Activated CD8-positive, alpha-beta memory T cell treated with anti-CD3 and anti-CD28 coated beads for 4 hours (primary cell): ENCODE measurements around the gene GNG11.
"Not testable (repeated sequence)": the region's sequence is repeated elsewhere in the genome, so short reads cannot be mapped to it uniquely, and the experiment has no call there.

Experiments
- DNase-seq, 2 donors: peaks; one replicate each; pipeline ENCODE4 v3.0.0-alpha.2; 2020; ENCODE audit warnings: low read depth in 2 of 2

The GNG11 gene

DNA sequence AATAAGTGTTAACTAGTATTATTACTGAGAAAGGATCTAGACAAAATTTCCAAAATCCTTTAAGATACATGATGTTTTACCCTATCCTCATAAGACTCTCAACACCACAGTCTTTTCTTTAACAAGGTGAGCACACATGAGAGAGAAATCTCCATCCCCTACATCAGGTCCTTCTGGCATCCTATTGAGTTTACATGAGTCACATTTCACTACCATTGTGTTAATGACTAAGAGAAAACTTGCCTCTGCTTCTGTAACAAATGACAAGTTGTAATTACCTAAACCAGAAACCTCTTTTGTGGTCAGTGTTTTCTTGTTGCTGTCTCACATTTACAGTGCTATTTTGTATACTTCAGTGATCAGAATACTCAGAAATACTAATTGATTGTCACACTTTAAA is 9.9 kb upstream of the GNG11 start:
- DNase-seq: not testable (repeated sequence)

DNA sequence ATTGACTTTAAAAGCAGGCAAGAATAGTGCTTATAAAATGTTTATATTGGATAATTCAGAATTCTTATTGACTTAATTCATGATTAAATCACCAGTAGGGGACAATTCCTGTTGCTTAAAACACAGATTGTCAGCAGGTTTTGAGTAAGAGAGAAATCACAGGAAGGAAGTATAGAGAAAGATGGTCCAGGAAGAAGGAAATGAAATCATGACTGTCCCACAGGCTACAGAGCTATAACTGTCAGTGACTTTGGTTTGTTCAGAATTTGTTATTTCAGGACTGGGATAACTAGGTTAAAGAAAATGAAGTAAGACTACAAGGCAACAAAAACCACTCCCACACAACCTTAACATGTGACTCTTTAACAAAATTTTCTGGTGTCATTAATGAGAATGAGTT is 8.3 kb upstream of the GNG11 start:
- DNase-seq: no peak

- DNase-seq: no peak
Measured at GRCh38 chr7:93914581-93915066, 6.9 kb upstream of the GNG11 start.

DNA sequence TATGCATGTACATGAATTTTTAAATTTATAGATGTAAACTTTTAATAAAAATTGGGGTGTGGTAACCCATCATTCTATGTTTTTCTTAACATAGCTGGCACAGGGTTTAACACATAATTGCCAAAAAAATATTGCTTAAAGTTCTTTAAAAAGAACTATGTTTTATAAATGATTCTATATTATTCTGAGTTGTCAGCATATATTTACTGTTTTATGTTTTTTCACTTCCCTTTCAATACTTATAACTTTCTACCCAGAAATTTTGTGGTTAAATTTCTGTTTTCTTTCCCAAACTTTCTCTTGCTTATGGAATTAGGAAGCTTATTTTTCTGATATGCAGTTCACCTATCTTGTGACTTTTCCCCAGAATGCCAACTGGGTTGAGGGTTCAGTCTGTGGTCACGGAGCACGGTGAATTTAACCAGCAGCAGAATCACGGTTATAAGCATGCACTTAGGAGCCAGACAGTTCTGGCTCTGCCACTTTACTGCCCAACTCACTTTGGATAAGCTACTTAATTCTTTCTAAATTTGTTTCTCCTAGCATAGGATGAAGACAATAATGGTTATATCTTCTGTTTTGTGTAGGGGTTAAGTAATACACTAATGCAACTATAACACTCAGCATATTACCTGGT is 6.2 kb upstream of the GNG11 start:
- DNase-seq: not testable (repeated sequence)

DNA sequence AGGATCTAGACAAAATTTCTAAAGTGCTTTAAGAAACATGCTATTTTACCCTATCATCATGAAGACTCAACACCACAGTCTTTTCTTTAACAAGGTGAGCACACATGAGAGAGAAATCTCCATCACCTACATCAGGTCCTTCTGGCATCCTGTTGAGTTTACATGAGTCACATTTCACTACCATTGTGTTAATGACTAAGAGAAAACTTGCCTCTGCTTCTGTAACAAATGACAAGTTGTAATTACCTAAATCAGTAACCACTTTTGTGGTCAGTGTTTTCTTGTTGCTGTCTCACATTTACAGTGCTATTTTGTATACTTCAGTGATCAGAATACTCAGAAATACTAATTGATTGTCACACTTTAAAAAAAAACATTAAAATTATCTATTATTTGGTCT is 5.6 kb upstream of the GNG11 start:
- DNase-seq: not testable (repeated sequence)

DNA sequence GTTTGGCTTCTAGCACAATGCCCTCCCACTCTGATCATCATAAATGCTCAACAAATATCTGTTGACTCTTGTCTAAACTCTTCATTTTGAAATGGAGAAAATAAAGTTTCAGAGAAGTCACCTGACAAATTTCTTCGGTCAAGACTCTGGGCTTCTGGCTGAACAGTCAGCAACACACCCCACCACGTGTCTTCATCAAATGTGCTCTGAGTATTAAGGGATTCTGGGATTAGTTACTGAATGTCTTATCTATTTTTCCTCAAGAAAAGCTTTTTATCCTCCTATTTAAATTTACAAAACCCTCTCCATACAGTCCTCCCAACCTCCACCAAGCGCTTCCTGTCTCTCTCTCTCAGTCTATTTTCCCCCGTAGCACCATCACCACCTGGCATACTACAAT is 5.2 kb upstream of the GNG11 start:
- not testable (repeated sequence) for DNase-seq

- DNase-seq: no peak
Measured at GRCh38 chr7:93920496-93921182, 896 bp upstream of the GNG11 start.

- no peak for DNase-seq
Measured at GRCh38 chr7:93921186-93921585, 349 bp upstream of the GNG11 start.

GRCh38 chr7:93923296-93923695 is 1.8 kb downstream of the GNG11 start:
- no peak for DNase-seq

DNA sequence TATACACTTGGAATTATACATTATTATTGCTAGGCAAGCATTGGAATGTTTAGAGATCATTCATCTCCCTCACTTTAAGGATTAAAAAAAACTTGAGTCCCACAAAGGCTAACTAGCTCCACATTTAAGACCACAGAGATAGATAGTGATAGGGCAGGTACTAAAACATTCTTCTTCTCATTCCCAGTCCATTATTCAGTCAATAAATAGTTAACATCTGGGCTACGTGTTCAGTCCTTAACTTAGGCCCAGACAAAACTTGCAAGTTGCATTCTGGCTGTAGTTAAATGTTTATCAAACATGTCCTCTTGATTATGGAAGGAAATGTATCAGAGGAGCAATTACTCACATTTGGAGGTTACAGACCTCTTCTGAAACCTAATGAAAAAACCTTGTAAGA is 2.4 kb downstream of the GNG11 start:
- DNase-seq: no peak

DNA sequence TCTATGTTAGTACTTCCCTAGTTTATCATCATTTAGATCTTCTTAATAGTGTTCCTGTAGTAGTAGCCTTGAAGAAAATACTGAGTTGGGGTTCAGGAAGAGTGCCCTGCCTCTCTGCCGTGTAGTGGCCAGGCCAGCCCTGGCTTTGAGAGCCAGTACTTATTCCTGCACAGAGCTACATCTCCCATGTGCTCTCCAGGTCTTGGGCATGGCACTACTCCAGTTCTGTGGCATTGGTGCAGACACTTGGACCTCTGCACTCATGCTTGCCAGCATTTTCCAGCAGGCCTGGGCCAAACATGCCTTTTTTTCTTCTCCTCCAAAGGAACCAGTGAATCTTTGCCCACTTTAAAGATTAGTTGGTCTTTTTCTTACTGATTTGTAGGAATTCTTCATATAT is 5.3 kb downstream of the GNG11 start:
- DNase-seq: no peak

DNA sequence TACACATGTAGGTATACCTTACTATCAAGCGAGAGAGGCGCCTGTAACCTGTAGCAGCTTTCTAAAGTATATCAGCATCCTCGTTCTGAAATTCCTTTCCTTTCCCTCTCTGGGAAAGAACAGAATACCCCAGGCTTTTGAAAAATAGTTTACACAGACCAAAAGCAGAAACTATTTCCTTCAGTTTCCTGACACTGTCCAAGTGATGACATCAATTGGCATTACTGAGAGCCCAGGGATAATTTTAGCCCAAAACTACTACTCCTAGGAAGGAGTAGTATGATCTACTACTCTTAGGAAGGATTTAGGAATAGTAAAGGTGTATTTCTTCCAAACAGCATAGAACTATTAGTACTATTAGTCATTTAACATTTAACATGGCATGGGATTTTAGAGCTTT is 6.0 kb downstream of the GNG11 start:
- no peak for DNase-seq

- no peak for DNase-seq
Measured at GRCh38 chr7:93931655-93932054, 10.1 kb downstream of the GNG11 start.

DNA sequence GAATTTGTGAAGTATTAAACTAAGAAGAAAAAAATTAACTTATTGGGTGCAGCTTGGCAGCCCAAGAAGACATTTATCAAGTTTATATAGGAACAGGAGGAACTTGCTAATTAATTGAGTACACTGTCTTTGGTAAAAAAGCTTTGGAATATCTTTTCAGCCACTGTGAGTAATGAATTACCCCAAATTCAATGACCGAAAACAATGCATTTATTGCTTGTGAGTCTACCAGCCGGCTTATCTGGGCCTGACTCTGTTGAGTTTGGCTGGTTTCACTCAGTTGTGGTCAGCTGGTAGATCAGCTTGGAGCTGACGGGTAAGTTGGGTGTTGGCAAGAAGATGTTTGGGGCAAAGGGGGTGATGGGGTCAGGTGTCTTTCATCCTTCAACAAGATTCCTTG is 11.6 kb downstream of the GNG11 start:
- no peak for DNase-seq

DNA sequence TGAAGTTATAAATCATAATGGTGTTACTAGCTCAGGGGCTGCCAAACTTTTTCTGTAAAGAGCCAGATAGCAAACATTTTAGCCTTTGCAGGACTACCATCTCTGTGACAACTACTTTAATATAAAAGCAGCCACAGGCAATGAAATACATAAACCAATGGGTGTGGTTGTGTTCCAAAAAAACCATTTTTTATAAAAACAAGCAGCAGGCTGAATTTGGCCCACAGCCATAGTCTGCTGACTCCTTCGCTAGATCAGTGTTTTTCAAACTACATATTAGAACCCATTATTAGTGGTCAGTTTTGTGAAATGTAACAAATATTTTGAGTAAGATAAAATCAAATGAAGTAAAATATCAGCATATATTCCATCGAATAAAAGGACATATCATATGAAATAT is 13.6 kb downstream of the GNG11 start:
- no peak for DNase-seq

DNA sequence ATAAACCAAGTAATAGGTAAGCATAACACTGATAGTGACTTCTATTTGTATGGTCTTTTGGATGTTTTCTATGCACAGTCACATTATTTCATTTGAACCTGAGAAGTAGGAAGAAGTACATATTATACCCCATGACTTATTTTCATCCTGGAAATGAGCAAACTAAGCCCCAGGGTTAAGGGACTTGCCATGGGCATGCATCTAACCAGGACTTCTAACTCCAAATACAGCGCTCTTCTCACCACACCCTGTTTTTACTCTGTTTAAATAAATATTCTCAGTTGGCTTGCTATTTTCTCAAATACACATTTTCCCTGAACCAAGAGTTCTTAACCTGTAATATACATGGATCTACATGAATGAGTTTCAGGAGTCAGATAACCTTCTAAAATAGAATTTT is 16.3 kb downstream of the GNG11 start:
- no peak for DNase-seq

DNA sequence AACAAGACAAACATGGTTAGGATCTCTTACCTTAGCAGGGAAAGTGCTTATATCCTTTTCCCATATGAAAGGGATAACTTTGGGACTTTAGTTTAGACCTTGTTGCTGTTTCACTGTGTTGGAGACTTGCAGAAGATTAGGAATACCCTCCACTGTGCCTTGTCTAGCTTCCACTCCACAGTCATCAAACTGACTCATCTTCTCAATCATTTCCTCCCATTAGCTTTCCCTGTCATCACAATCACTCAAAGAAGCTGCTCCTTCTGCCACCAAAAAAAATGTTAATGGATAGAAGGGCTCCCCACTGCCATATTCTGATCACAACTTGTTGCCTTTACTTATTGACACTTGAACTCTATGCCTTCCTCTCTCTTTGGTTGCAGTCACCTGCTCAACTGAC is 16.8 kb downstream of the GNG11 start:
- DNase-seq: no peak

DNA sequence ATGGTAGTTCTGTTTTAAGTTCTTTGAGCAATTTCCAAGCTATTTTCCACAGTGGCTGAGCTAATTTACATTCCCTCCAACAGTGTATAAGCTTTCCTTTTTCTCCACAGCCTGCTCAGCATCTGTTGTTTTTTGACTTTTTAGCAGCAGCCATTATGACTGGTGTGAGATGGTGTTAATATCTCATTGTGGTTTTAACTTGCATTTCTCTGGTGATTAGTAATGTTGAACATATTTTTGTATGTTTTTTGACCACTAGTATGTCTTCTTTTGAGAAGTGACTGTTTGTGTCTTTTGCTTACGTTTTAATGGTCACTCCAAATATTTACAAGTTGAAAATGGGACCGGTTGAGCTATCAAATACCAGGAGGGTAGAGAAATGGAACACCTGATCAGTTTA is 20.4 kb downstream of the GNG11 start:
- no peak for DNase-seq

DNA sequence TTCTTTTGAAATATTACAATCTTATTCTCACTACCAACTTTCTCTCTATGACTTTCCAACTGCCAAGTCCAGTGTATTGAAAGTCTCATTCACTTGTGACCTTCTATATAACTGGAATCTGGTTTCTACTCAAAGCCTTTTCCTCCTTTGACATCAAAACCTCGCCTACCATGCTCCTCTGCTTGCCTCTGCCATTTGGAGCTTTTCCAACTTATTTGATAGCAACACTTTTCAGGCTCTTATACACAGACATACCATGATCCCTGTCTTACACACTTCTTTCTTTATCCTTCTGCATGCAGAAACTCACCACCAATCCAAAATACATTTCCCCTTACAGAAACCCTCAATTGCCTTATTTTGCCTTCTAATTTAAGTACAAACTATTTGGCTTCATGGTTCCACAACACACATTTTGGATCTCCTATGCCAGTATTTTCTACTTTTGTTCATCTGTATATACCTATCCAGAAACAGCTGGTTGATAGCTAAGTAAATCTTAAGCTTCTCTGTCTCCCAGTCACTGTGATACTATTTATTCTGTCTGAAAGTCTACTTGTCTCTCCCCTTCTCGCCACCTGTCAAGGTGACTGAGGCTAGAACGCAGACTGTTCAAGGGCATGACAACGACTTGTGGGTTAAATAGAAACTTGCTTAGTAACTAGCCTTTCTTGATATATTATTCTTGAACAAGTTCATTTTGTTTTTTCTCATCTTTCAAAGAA is 22.4 kb downstream of the GNG11 start:
- no peak for DNase-seq

- no peak for DNase-seq
Measured at GRCh38 chr7:93944673-93945072, 23.1 kb downstream of the GNG11 start.

- DNase-seq: no peak
Measured at GRCh38 chr7:93945083-93945482, 23.5 kb downstream of the GNG11 start.

DNA sequence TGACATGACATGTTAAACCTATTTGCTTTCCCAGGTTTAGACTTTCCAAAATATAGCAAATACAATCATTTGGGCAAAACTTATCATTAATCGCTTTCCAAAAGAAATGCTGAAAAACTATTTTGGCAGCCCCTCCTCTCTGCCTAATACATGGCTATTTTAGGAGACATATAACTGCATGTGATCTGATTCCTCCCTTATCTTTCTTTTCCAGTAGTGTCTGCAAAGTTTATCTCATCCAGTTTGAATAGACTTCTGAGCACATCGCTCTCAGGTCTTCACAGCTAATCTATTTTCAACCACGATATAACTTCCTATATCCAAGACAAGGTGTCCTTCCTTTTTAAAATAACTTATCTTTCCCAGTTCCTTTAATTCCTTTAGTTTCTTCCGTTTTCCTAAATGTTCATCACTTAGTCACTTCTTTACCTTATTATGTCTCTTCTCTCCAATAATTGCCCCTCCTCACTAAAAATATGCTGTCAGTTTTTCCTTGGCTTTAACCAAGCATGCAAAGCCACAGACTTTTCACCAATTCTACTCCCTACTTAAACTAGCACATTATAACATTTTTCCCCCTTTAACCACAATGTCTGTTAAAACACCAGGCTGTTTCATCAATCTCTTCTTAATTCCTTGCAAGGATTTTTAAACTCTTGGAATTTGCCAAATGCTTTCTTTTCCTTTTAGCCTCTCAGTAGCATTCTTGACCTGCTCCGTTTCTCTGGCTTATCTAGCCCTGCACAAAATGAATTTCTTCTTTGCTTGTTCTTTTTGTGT is 24.4 kb downstream of the GNG11 start:
- DNase-seq: no peak
